SK-N-SH (cell line): ENCODE results near the gene SSBP2. TPM values are rescaled to one million over a fixed set of nuclear protein-coding genes. Genes with fewer than 3 reads are reported as not detected.

Source experiments
- CTCF ChIA-PET: fragments of 300-600, 350-600 bp; formaldehyde crosslinking; extraction: SDS; loops from one replicate; lab custom pipeline; 2021; lab: Yijun Ruan, JAX
- POLR2A ChIA-PET: fragments of 350-600 bp; sonication (Branson Sonifier 250); formaldehyde crosslinking; extraction: SDS; loops from one replicate; lab custom pipeline; 2020; ENCODE audit warnings: antibody characterized with exemption, inconsistent platforms; lab: Yijun Ruan, JAX
- DNase-seq: peaks from one replicate; pipeline ENCODE4 v3.0.0; 2012
- H2AFZ ChIP-seq: fragments of 200-600 bp; sonication (generic); 2 replicates; pipeline ENCODE4 v1.8.1; 2016; ENCODE audit warnings: antibody characterized with exemption, mild to moderate bottlenecking, low read depth
- H3F3A ChIP-seq: fragments of 200-600 bp; sonication (generic); replicated peaks from 2 replicates; pipeline ENCODE3; 2016; ENCODE audit warnings: antibody characterized with exemption, mild to moderate bottlenecking; ENCODE audit not compliant: insufficient read depth
- H3K27ac ChIP-seq, 2 experiments: fragments of 200-500 bp in 1 of 2; fragments of 200-600 bp in 1 of 2; sonication (Bioruptor generic) in 1 of 2; sonication (generic), shearing (Covaris generic) in 1 of 2; 2 replicates each; pipeline versions ENCODE4 v1.5.1 to v1.6.1; 2014 to 2016; ENCODE audit warnings: low read depth in 2 of 2, inconsistent platforms in 1 of 2, low read length in 1 of 2, mild to moderate bottlenecking in 1 of 2, mixed read lengths in 1 of 2
- H3K27me3 ChIP-seq: fragments of 200-600 bp; sonication (generic), shearing (Covaris generic); 2 replicates; pipeline ENCODE4 v1.6.1; 2016; ENCODE audit warnings: mixed run types; ENCODE audit not compliant: insufficient read depth
- H3K36me3 ChIP-seq, 2 experiments: fragments of 200-500 bp in 1 of 2; fragments of 200-600 bp in 1 of 2; sonication (Bioruptor generic) in 1 of 2; sonication (generic) in 1 of 2; replicated peaks in 1 of 2; 2 replicates each; pipeline versions ENCODE3 to v1.5.1; 2014 to 2016; ENCODE audit warnings: low read length in 1 of 2, mild to moderate bottlenecking in 1 of 2; ENCODE audit not compliant: insufficient read depth in 2 of 2, control insufficient read depth in 1 of 2
- H3K4me1 ChIP-seq, 2 experiments: fragments of 200-500 bp in 1 of 2; fragments of 200-600 bp in 1 of 2; sonication (Bioruptor generic) in 1 of 2; sonication (generic), shearing (Covaris generic) in 1 of 2; 2 replicates each; pipeline versions ENCODE4 v1.5.1 to v1.6.1; 2014 to 2016; ENCODE audit warnings: low read depth in 1 of 2, low read length in 1 of 2, mixed run types in 1 of 2; ENCODE audit not compliant: insufficient read depth in 2 of 2, control insufficient read depth in 1 of 2
- H3K4me2 ChIP-seq: fragments of 200-600 bp; sonication (generic), shearing (Covaris generic); 2 replicates; pipeline ENCODE4 v1.6.1; 2017; ENCODE audit warnings: mixed run types
- H3K4me3 ChIP-seq, 2 experiments: fragments of 200-500 bp in 1 of 2; fragments of 200-600 bp in 1 of 2; sonication (Bioruptor generic) in 1 of 2; sonication (generic), shearing (Covaris generic) in 1 of 2; 2 replicates each; pipeline versions ENCODE4 v1.5.1 to v1.8.1; 2014 to 2016; ENCODE audit warnings: low read depth in 2 of 2, inconsistent platforms in 1 of 2, low read length in 1 of 2, mild to moderate bottlenecking in 1 of 2, mixed read lengths in 1 of 2, moderate library complexity in 1 of 2
- H3K79me2 ChIP-seq: fragments of 200-600 bp; sonication (generic); 2 replicates; pipeline ENCODE4 v1.8.1; 2017; ENCODE audit warnings: mild to moderate bottlenecking; ENCODE audit not compliant: insufficient read depth
- H3K9ac ChIP-seq: fragments of 200-600 bp; sonication (generic); 2 replicates; pipeline ENCODE4 v1.6.1; 2017; ENCODE audit warnings: mixed run types
- H3K9me2 ChIP-seq: fragments of 200-600 bp; sonication (generic); 2 replicates; pipeline ENCODE4 v1.6.1; 2017; ENCODE audit warnings: mixed run types
- H3K9me3 ChIP-seq: fragments of 200-600 bp; sonication (generic); 2 replicates; pipeline ENCODE4 v1.6.1; 2017; ENCODE audit warnings: mixed run types, mild to moderate bottlenecking, moderate library complexity
- H4K20me1 ChIP-seq: fragments of 200-600 bp; sonication (generic); 2 replicates; pipeline ENCODE4 v1.6.1; 2017; ENCODE audit warnings: mild to moderate bottlenecking, mixed run types; ENCODE audit not compliant: insufficient read depth
- ELF1 ChIP-seq: IDR thresholded peaks from 2 replicates; pipeline ENCODE4 v1.4.0; 2012
- EZH2phosphoT487 ChIP-seq: fragments of 200-600 bp; sonication (generic); IDR thresholded peaks from 2 replicates; pipeline ENCODE4 v1.6.1; 2017; ENCODE audit warnings: low read depth, mixed run types, mild to moderate bottlenecking, antibody characterized with exemption, moderate library complexity, borderline replicate concordance
- GABPA ChIP-seq: IDR thresholded peaks from 2 replicates; pipeline ENCODE4 v1.4.0; 2012; ENCODE audit warnings: low read depth, mild to moderate bottlenecking
- GATA2 ChIP-seq: sonication (generic); formaldehyde crosslinking; IDR thresholded peaks from 2 replicates; pipeline ENCODE4 v1.5.0; 2020; ENCODE audit warnings: mild to moderate bottlenecking, missing genetic modification reagents
- NFIC ChIP-seq: IDR thresholded peaks from 2 replicates; pipeline ENCODE4 v1.4.0; 2012; ENCODE audit warnings: borderline replicate concordance
- POLR2AphosphoS5 ChIP-seq: IDR thresholded peaks from 2 replicates; pipeline ENCODE4 v1.6.1; 2012; ENCODE audit warnings: low read depth, low read length
- RCOR1 ChIP-seq: fragments of 150-350 bp; IDR thresholded peaks from 2 replicates; pipeline ENCODE4 v1.6.1; 2017; ENCODE audit warnings: antibody characterized with exemption, low read length
- TCF12 ChIP-seq: IDR thresholded peaks from 2 replicates; pipeline ENCODE4 v1.4.0; 2012
- TEAD4 ChIP-seq: IDR thresholded peaks from 2 replicates; pipeline ENCODE4 v1.4.0; 2012; ENCODE audit warnings: mild to moderate bottlenecking, borderline replicate concordance; ENCODE audit not compliant: insufficient read depth
- whole genome bisulfite sequencing: methylation state at CpG from one replicate; pipeline ENCODE4 v1.1.6; 2017; ENCODE audit warnings: low lambda C conversion rate; 5-methylcytosine and 5-hydroxymethylcytosine counted together
- polyA plus RNA-seq, 3 experiments: library from polyadenylated mRNA; depleted of rRNA; stranded (reverse); fragments of >200 nt; gene quantifications; 2 replicates each; pipeline ENCODE4 v1.2.3, GENCODE V29; 2012
- TF ChIP-seq, protein P1 (sequence below): fragments of 150-350 bp; IDR thresholded peaks from 2 replicates; pipeline ENCODE4 v1.6.1; 2016; ENCODE audit warnings: mild to moderate bottlenecking, low read depth, low read length
- TF ChIP-seq, protein P2 (sequence below): IDR thresholded peaks from 2 replicates; pipeline ENCODE4; 2012
- TF ChIP-seq, protein P3 (sequence below): fragments of 150-350 bp; IDR thresholded peaks from 2 replicates; pipeline ENCODE4 v1.6.1; 2017; ENCODE audit warnings: antibody characterized with exemption, low read length, low read depth, borderline replicate concordance
- TF ChIP-seq, protein P4 (sequence below): IDR thresholded peaks from 2 replicates; pipeline ENCODE4 v1.4.0; 2012; ENCODE audit warnings: low read depth, borderline replicate concordance

The SSBP2 gene
- polyA plus RNA-seq, 1 of the 3 experiments (the other 2 are of a cell fraction) = 35.3 TPM

DNA sequence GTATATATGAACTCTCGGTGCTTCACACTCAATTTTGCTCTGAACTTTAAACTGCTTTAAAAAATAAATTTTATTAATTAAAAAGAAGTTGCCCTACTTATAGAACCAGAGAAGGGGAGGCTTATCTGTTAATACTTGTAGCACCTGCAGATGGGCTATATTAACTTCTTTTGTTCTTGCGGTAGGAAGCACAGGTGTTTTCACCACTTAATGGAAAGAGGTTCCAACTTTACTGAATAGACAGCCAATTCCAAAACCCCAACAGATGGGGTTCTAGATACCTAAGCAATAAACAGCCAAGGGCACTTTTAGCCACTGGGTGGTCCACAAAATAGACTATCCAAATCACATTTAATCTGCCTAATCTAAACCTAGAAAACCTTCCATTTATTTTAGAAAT, 65.4 kb downstream of the SSBP2 start (continued):
- TF ChIP-seq GABPA = no peak
- TF ChIP-seq, protein P1, sequence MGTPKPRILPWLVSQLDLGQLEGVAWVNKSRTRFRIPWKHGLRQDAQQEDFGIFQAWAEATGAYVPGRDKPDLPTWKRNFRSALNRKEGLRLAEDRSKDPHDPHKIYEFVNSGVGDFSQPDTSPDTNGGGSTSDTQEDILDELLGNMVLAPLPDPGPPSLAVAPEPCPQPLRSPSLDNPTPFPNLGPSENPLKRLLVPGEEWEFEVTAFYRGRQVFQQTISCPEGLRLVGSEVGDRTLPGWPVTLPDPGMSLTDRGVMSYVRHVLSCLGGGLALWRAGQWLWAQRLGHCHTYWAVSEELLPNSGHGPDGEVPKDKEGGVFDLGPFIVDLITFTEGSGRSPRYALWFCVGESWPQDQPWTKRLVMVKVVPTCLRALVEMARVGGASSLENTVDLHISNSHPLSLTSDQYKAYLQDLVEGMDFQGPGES = no peak
- TF ChIP-seq GATA2 (CRISPR knock-in tag) = no peak
- TF ChIP-seq, protein P2, sequence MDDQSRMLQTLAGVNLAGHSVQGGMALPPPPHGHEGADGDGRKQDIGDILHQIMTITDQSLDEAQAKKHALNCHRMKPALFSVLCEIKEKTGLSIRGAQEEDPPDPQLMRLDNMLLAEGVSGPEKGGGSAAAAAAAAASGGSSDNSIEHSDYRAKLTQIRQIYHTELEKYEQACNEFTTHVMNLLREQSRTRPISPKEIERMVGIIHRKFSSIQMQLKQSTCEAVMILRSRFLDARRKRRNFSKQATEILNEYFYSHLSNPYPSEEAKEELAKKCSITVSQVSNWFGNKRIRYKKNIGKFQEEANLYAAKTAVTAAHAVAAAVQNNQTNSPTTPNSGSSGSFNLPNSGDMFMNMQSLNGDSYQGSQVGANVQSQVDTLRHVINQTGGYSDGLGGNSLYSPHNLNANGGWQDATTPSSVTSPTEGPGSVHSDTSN = no peak
- TF ChIP-seq EZH2phosphoT487 = no peak
- no peak for TF ChIP-seq POLR2AphosphoS5
- TF ChIP-seq TCF12 = no peak
- TF ChIP-seq, protein P3, sequence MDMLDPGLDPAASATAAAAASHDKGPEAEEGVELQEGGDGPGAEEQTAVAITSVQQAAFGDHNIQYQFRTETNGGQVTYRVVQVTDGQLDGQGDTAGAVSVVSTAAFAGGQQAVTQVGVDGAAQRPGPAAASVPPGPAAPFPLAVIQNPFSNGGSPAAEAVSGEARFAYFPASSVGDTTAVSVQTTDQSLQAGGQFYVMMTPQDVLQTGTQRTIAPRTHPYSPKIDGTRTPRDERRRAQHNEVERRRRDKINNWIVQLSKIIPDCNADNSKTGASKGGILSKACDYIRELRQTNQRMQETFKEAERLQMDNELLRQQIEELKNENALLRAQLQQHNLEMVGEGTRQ = no peak
- TF ChIP-seq, all 33 proteins: peak for 0

DNA sequence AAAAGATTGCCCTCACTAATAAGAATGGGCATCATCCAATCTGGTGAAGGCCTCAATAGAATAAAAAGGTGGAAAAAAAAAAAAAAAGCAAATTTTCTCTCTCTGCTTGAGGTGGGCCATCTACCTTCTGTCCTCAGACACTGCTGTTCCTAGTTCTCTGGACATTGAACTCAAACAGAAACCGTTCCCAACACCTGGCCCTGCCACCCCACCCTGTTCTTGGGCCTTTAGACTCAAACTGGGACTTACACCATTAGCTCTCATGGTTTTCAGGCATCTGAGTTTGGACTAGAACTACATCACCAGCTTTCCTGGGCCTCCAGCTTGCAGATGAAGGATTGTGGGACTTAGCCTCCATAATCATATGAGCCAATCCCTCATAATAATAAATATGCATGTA, 71.0 kb downstream of the SSBP2 start:
- Histone ChIP-seq H2AFZ (no peak overlapping the region), H3K4me1 (no peaks in the 10 kb centered on the region), H3K4me3 (no peak overlapping the region), H3K27me3 (no peaks in the 10 kb centered on the region), H4K20me1 (no peaks in the 10 kb centered on the region; the same call in 1 of the 2 replicates), H3K9me3 (no peaks in the 10 kb centered on the region), H3K9me2 (0 out of 2 replicates have a peak, but pooled peaks cover 5% of the 10 kb centered on the region), H3K79me2 (peaks cover 4% of the 10 kb centered on the region; the same call in 1 of the 2 replicates), H3K4me2 (no peak overlapping the region), H3K9ac (no peak overlapping the region), H3K36me3 (peaks cover 0 to 5% of the 10 kb centered on the region in 2 experiments), H3F3A (no peaks in the 10 kb centered on the region), H3K27ac (no peak overlapping the region)
- WGBS = 89% methylated on average over 1 of the region's 1 CpG
- POLR2A ChIA-PET = no interaction called here
- no peak for DNase-seq
- CTCF ChIA-PET = no interaction called here
- TF ChIP-seq GATA2 (CRISPR knock-in tag) (no peak), TEAD4 (no peak), EZH2phosphoT487 (no peak), NFIC (no peak), ELF1 (no peak), RCOR1 (no peak)
- TF ChIP-seq, protein P4, sequence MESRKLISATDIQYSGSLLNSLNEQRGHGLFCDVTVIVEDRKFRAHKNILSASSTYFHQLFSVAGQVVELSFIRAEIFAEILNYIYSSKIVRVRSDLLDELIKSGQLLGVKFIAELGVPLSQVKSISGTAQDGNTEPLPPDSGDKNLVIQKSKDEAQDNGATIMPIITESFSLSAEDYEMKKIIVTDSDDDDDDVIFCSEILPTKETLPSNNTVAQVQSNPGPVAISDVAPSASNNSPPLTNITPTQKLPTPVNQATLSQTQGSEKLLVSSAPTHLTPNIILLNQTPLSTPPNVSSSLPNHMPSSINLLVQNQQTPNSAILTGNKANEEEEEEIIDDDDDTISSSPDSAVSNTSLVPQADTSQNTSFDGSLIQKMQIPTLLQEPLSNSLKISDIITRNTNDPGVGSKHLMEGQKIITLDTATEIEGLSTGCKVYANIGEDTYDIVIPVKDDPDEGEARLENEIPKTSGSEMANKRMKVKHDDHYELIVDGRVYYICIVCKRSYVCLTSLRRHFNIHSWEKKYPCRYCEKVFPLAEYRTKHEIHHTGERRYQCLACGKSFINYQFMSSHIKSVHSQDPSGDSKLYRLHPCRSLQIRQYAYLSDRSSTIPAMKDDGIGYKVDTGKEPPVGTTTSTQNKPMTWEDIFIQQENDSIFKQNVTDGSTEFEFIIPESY = no peak
- TF ChIP-seq, protein P1 = no peak
